Astrocyte (in vitro differentiated cells and primary cell): ENCODE results near the gene ANO6. TPM values are rescaled to one million over a fixed set of nuclear protein-coding genes. Genes with fewer than 3 reads are reported as not detected.

Experiments used
- DNase-seq: peaks from one replicate; pipeline ENCODE4 v3.0.0-alpha.2; 2010; ENCODE audit warnings: low read depth
- FAIRE-seq: peaks from 2 replicates; lab custom pipeline; 2011; peaks lifted over from hg19 to GRCh38; lab: Jason Lieb, UNC
- H2AFZ ChIP-seq: 2 replicates; pipeline ENCODE4 v1.6.0; 2012; ENCODE audit warnings: low read depth, low read length, inconsistent platforms
- H3K27ac ChIP-seq: 2 replicates; pipeline ENCODE4 v1.5.1; 2011; ENCODE audit warnings: low read depth, low read length, inconsistent platforms
- H3K27me3 ChIP-seq: 2 replicates; pipeline ENCODE4 v1.6.0; 2011; ENCODE audit warnings: low read length, inconsistent platforms; ENCODE audit not compliant: insufficient read depth
- H3K36me3 ChIP-seq: 2 replicates; pipeline ENCODE4 v1.5.1; 2011; ENCODE audit warnings: low read length, inconsistent platforms; ENCODE audit not compliant: insufficient read depth
- H3K4me1 ChIP-seq: 2 replicates; pipeline ENCODE4 v1.5.1; 2011; ENCODE audit warnings: low read length, inconsistent platforms; ENCODE audit not compliant: insufficient read depth
- H3K4me2 ChIP-seq: 2 replicates; pipeline ENCODE4 v1.6.0; 2012; ENCODE audit warnings: low read length, inconsistent platforms
- H3K4me3 ChIP-seq: 2 replicates; pipeline ENCODE4 v1.5.1; 2011; ENCODE audit warnings: low read depth, mild to moderate bottlenecking, low read length, inconsistent platforms; ENCODE audit not compliant: insufficient read depth
- H3K79me2 ChIP-seq: 2 replicates; pipeline ENCODE4 v1.6.0; 2012; ENCODE audit warnings: mild to moderate bottlenecking, low read length, inconsistent platforms; ENCODE audit not compliant: insufficient read depth
- H3K9ac ChIP-seq: 2 replicates; pipeline ENCODE4 v1.6.0; 2012; ENCODE audit warnings: mild to moderate bottlenecking, low read length, inconsistent platforms
- H3K9me3 ChIP-seq: 2 replicates; pipeline ENCODE4 v1.5.1; 2012; ENCODE audit warnings: low read depth, mild to moderate bottlenecking, low read length, inconsistent platforms; ENCODE audit not compliant: insufficient read depth
- H4K20me1 ChIP-seq: 2 replicates; pipeline ENCODE4 v1.6.0; 2012; ENCODE audit warnings: low read length, inconsistent platforms; ENCODE audit not compliant: insufficient read depth
- H3K27ac Mint-ChIP-seq: one replicate; pipeline ENCODE4 v1.8.0; 2021; ENCODE audit warnings: mild to moderate bottlenecking, mixed read lengths; ENCODE audit not compliant: unreplicated experiment
- H3K27me3 Mint-ChIP-seq: one replicate; pipeline ENCODE4 v1.8.0; 2021; ENCODE audit warnings: low read depth, mixed read lengths; ENCODE audit not compliant: unreplicated experiment
- H3K36me3 Mint-ChIP-seq: one replicate; pipeline ENCODE4 v1.8.0; 2021; ENCODE audit warnings: low read depth, mixed read lengths; ENCODE audit not compliant: unreplicated experiment
- H3K4me1 Mint-ChIP-seq: one replicate; pipeline ENCODE4 v1.8.0; 2021; ENCODE audit warnings: low read depth, mixed read lengths; ENCODE audit not compliant: unreplicated experiment
- H3K4me3 Mint-ChIP-seq: one replicate; pipeline ENCODE4 v1.8.0; 2021; ENCODE audit warnings: mild to moderate bottlenecking, moderate library complexity, mixed read lengths; ENCODE audit not compliant: unreplicated experiment
- H3K9me3 Mint-ChIP-seq: one replicate; pipeline ENCODE4 v1.8.0; 2021; ENCODE audit warnings: mild to moderate bottlenecking, mixed read lengths; ENCODE audit not compliant: unreplicated experiment
- EZH2 ChIP-seq: IDR thresholded peaks from 2 replicates; pipeline ENCODE4 v1.6.1; 2012; ENCODE audit warnings: mild to moderate bottlenecking, low read length, inconsistent platforms; ENCODE audit not compliant: insufficient read depth
- total RNA-seq: library from RNA; stranded (reverse); gene quantifications from 2 replicates; pipeline ENCODE4 v1.2.1, GENCODE V29; 2021
- TF ChIP-seq, protein P1 (sequence below): IDR thresholded peaks from 2 replicates; pipeline ENCODE4 v1.5.1; 2011; ENCODE audit warnings: low read depth, mild to moderate bottlenecking, inconsistent platforms, low read length, moderate library complexity; ENCODE audit not compliant: insufficient read depth

The ANO6 gene
- total RNA-seq, 1 donor from 2014 or later = 113 TPM

DNA sequence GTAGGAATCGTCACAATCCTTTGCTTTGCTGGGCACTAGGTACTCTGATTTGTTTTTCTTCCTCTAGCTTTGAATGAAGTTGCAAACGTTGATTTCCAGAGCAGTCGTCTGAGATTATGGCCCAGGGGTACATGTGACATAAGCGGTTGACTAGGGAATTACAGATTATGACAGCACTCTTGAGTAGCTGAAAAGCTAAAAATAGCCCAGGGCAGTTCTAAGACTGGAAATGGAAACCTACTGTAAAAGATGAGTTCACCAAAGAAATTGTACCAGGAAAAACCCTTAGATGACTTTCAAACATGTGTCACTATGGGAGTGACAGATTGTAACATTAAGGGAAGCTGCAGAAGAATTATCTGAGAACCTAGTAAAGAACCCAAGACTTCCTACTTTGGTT lies 108.5 kb downstream of the ANO6 start:
- TF ChIP-seq, protein P1, sequence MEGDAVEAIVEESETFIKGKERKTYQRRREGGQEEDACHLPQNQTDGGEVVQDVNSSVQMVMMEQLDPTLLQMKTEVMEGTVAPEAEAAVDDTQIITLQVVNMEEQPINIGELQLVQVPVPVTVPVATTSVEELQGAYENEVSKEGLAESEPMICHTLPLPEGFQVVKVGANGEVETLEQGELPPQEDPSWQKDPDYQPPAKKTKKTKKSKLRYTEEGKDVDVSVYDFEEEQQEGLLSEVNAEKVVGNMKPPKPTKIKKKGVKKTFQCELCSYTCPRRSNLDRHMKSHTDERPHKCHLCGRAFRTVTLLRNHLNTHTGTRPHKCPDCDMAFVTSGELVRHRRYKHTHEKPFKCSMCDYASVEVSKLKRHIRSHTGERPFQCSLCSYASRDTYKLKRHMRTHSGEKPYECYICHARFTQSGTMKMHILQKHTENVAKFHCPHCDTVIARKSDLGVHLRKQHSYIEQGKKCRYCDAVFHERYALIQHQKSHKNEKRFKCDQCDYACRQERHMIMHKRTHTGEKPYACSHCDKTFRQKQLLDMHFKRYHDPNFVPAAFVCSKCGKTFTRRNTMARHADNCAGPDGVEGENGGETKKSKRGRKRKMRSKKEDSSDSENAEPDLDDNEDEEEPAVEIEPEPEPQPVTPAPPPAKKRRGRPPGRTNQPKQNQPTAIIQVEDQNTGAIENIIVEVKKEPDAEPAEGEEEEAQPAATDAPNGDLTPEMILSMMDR = no peak
- no peak for TF ChIP-seq EZH2

DNA sequence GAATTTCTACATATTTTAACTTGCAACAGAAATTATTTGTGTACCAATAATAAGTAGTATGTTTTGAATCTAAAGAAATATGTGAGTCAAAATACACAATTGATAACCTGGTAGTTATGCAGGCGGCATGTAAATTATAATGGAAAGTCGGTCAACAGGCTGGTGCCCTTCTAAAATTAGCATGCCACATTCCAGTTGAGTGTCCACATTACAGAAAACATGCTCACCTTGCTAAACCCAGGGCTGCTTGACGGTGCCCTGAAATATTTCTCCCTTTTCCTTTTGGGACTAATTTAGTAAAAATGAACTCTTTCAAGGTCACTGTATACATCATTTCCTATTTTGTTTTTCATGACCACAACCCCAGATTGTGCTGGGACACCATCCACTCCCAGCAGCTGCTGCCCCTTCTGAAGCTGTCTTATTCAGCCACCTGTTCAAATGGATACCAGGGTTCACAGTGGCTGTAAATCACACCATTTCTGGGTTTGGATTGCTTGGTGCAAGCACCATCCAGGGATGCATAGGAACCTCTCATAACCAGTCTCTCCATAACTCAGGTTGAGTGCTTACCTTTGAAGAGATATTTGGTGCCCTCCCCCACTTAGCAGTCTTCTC lies 110.6 kb downstream of the ANO6 start:
- Histone ChIP-seq H3K9me3 (no peaks in the 10 kb centered on the region), H3K9ac (no peak overlapping the region), H3K4me2 (no peak overlapping the region), H3K4me3 (no peak overlapping the region), H3K4me1 (no peaks in the 10 kb centered on the region), H3K36me3 (no peaks in the 10 kb centered on the region), H3K27me3 (no peaks in the 10 kb centered on the region), H3K27ac (no peak overlapping the region), H4K20me1 (peaks cover 10% of the 10 kb centered on the region), H2AFZ (no peak overlapping the region), H3K79me2 (peaks cover 11% of the 10 kb centered on the region)
- Mint-ChIP-seq H3K27ac (no peak overlapping the region), H3K36me3 (peaks cover 12% of the 10 kb centered on the region), H3K9me3 (peaks cover 3% of the 10 kb centered on the region), H3K27me3 (no peaks in the 10 kb centered on the region), H3K4me1 (peaks cover 25% of the 10 kb centered on the region), H3K4me3 (no peak overlapping the region)
- DNase-seq = no peak
- no peak for TF ChIP-seq EZH2
- TF ChIP-seq, protein P1 = no peak
- FAIRE-seq = no peak

More for the DNA sequence above, 108.5 kb downstream of the ANO6 start:
- H2AFZ ChIP-seq = no peak overlapping the region
- no peaks in the 10 kb centered on the region for H3K27me3 Mint-ChIP-seq
- no peak overlapping the region for H3K27ac ChIP-seq
- no peaks in the 10 kb centered on the region for H3K4me1 ChIP-seq
- H4K20me1 ChIP-seq = peaks cover 10% of the 10 kb centered on the region
- no peak for DNase-seq
- H3K27me3 ChIP-seq = no peaks in the 10 kb centered on the region
- peak overlapping the region; percentile 20 for H3K27ac Mint-ChIP-seq
- peaks cover 3% of the 10 kb centered on the region for H3K9me3 Mint-ChIP-seq
- H3K4me3 ChIP-seq = no peak overlapping the region
- no peaks in the 10 kb centered on the region for H3K9me3 ChIP-seq
- H3K36me3 Mint-ChIP-seq = peaks cover 15% of the 10 kb centered on the region
- H3K9ac ChIP-seq = no peak overlapping the region
- no peaks in the 10 kb centered on the region for H3K36me3 ChIP-seq
- no peak overlapping the region for H3K4me3 Mint-ChIP-seq
- H3K79me2 ChIP-seq = peaks cover 10% of the 10 kb centered on the region
- FAIRE-seq = no peak
- peaks cover 20% of the 10 kb centered on the region for H3K4me1 Mint-ChIP-seq
- no peak overlapping the region for H3K4me2 ChIP-seq

DNA sequence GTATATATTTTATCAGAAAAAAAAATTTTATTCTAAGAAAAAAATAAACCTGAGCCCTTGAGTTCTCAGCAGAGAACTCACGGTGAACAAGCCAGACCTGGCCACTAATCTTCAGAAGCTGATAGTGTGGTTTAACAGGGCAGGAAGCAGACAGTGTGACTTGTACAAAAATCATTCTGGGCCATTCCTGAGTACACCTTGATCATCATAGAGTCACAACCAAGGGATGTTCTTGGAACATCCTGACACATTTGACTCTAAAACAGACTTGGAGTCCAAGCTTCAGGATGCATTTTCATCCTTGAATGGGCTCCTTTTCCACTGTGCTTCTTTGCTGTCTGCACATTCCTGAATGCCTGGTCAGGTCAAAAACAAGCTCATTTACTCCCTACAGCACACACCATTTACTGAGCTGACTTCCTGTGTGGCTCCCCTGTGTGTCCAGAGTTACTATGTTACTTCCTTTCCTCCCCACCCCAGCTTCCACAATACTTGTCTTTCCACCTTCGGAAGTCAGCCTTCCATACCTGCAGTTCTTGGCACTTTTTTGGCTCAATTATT lies 112.0 kb downstream of the ANO6 start:
- peak overlapping the region; percentile 7 for H3K4me2 ChIP-seq
- DNase-seq (peak; percentile 20), FAIRE-seq (no peak)
- H3K9me3 Mint-ChIP-seq = peaks cover 3% of the 10 kb centered on the region
- no peak overlapping the region for H3K9ac ChIP-seq
- no peak overlapping the region for H3K4me3 Mint-ChIP-seq
- H3K27me3 Mint-ChIP-seq = no peaks in the 10 kb centered on the region
- no peak for TF ChIP-seq EZH2
- TF ChIP-seq, protein P1 = no peak
- peaks cover 27% of the 10 kb centered on the region for H3K4me1 Mint-ChIP-seq
- no peak overlapping the region for H3K27ac ChIP-seq
- H3K79me2 ChIP-seq = peaks cover 11% of the 10 kb centered on the region
- peaks cover 4% of the 10 kb centered on the region for H4K20me1 ChIP-seq
- no peak overlapping the region for H3K4me3 ChIP-seq
- peak overlapping the region; percentile 67 for H3K27ac Mint-ChIP-seq
- peaks cover 5% of the 10 kb centered on the region for H3K36me3 ChIP-seq
- no peaks in the 10 kb centered on the region for H3K9me3 ChIP-seq
- no peaks in the 10 kb centered on the region for H3K4me1 ChIP-seq
- no peak overlapping the region for H2AFZ ChIP-seq
- H3K36me3 Mint-ChIP-seq = peaks cover 15% of the 10 kb centered on the region
- no peaks in the 10 kb centered on the region for H3K27me3 ChIP-seq
